ENCODE data around the gene SFMBT2.

DNA sequence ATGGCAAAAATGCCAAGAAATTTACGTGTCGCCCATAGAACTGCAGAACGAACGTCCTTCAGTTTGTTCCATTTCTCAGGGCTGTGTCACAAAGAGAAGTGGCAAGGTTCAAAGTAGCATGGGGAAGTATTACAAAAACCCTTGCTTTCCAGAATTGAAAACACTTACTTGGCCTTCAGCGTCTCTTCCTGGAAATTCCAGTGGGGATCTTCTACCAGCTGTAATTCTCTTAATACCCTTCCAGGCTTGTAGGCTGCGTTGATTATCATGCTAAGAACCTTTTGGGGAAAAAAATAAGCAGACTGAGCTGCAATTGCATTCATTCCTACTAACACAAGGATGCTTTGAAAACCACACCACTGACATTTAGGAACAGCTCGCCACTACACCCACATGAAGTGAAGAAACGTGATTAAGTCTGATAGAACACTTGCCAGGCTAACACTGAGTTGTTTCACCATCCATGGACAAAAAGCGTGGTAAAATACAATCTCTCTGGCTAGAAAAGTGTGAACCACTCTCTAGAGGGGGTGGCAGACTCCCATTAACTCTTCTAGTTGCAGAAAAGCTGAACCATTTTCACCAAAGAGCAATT, 222.3 kb downstream of the SFMBT2 start:
- TF ChIP-seq POLR2A (IDR thresholded peaks at IDR 0.05) = no peak
- TF ChIP-seq, protein P1, sequence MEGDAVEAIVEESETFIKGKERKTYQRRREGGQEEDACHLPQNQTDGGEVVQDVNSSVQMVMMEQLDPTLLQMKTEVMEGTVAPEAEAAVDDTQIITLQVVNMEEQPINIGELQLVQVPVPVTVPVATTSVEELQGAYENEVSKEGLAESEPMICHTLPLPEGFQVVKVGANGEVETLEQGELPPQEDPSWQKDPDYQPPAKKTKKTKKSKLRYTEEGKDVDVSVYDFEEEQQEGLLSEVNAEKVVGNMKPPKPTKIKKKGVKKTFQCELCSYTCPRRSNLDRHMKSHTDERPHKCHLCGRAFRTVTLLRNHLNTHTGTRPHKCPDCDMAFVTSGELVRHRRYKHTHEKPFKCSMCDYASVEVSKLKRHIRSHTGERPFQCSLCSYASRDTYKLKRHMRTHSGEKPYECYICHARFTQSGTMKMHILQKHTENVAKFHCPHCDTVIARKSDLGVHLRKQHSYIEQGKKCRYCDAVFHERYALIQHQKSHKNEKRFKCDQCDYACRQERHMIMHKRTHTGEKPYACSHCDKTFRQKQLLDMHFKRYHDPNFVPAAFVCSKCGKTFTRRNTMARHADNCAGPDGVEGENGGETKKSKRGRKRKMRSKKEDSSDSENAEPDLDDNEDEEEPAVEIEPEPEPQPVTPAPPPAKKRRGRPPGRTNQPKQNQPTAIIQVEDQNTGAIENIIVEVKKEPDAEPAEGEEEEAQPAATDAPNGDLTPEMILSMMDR (IDR thresholded peaks at IDR 0.05) = no peak
